Colonic mucosa (tissue), 4 donors: ENCODE results near the gene POLD2. TPM values are rescaled to one million over a fixed set of nuclear protein-coding genes. Genes with fewer than 3 reads are reported as not detected.
"Not testable (repeated sequence)": the region's sequence is repeated elsewhere in the genome, so short reads cannot be mapped to it uniquely, and the experiment has no call there.

Source experiments
- DNase-seq: peaks from one replicate; pipeline ENCODE4 v3.0.0-alpha.2; 2020
- H3K27ac ChIP-seq: fragments of 200-600 bp; one replicate; pipeline ENCODE4 v1.8.0; 2021
- H3K27me3 ChIP-seq: fragments of 200-600 bp; one replicate; pipeline ENCODE4 v1.8.0; 2021
- H3K36me3 ChIP-seq: fragments of 200-600 bp; one replicate; pipeline ENCODE4 v1.8.0; 2021
- H3K4me1 ChIP-seq: fragments of 200-600 bp; one replicate; pipeline ENCODE4 v1.8.0; 2021; ENCODE audit warnings: mild to moderate bottlenecking
- H3K4me3 ChIP-seq: fragments of 200-600 bp; one replicate; pipeline ENCODE4 v1.8.0; 2021
- H3K9ac ChIP-seq, 2 donors: one replicate each; pipeline ENCODE4 v1.7.0; 2013; ENCODE audit warnings: control low read depth in 2 of 2, low read depth in 2 of 2, low read length in 2 of 2
- H3K9me3 ChIP-seq: fragments of 200-600 bp; one replicate; pipeline ENCODE4 v1.8.0; 2021
- CTCF ChIP-seq: fragments of 200-600 bp; IDR thresholded peaks from one replicate; pipeline ENCODE4 v1.8.0; 2022; ENCODE audit warnings: antibody characterized with exemption, mild to moderate bottlenecking
- intact Hi-C: fragments of 100-400 bp; cut with DNase I; formaldehyde crosslinking; loops from one replicate; pipeline ENCODE4 v1.14.1; 2022
- total RNA-seq, 2 donors: library from RNA; stranded (reverse); fragmentation: NEBNext Ultra II Directional in 1 of 2; extraction: Animal tissue kit (Norgen Biotek cat#: 25700) in 1 of 2; gene quantifications; one replicate each; pipeline ENCODE4 v1.2.1, GENCODE V29; 2021
- donor health status: healthy.
- donor health status: DM: no; HTN: no; CAD: no.
- donor health status: DM: no; HTN: no; CAD: no.

The POLD2 gene
- total RNA-seq, result 100 to 1,000 TPM in 1 of 2 donors, 10 to 100 TPM in 1; 54.8 to 161 TPM

DNA sequence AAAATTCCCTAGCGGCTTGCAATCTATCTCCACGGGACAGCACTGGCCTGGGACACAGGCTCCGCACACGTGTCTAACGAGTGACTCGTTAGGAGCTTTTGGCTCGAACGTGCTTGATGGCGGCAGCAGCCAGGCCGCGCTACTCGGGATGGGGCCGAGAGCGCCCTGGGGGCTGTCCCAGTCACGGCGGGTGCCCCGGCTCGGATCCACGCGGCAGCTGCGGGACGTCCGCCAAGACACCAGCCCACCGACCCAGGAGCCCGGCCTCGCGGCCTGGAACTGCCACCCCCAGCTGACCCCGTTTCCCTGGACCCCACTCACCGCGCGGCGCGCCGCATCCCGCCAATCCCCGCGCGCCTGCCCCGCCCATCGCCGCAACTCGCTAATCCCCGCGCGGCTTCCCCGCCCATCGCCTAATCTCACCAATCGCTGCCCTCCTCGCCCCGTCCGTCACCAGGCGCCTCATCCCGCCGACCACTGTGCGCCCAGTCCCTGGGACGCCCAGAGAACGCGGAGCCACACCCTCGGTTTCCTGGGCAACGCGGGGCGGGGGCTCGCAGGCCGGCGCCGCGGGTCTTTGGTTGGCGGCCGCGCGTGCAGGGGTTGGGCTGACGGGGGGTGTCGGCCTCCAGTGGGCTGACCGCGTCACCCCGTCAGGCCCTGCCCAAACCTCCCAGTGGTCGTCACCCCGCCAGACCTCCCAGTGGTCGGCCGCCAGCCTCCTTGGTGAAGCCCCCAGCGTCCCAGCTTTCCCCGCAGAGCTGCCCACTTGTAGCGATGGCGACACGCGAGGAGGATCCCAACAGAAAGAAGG lies at the start of gene POLD2:
Gene POLD2 (minus strand): TSS at position 359 of the 814 bp plus-strand sequence. CDS start 1,495 bp downstream, outside the sequence.
- intact Hi-C loops, result loop anchor here (5.0 kb wide), 1 partner anchor 41 kb away; the partner anchor contains the start of gene POLM
- peak; percentile 99 for DNase-seq
- no peaks in the 10 kb centered on the region for H3K27me3 ChIP-seq
- peaks cover 7% of the 10 kb centered on the region for H3K4me1 ChIP-seq
- no peaks in the 10 kb centered on the region for H3K36me3 ChIP-seq
- no peak for TF ChIP-seq CTCF
- no peaks in the 10 kb centered on the region for H3K9me3 ChIP-seq
- peak within 1 kb of the TSS; percentile 61 for H3K27ac ChIP-seq
- H3K4me3 ChIP-seq, result peak within 1 kb of the TSS; percentile 62
- peak within 1 kb of the TSS; percentile 74 to 91 for H3K9ac ChIP-seq

- TF ChIP-seq CTCF, result no peak
- H3K36me3 ChIP-seq, result no peaks in the 10 kb centered on the region
Measured at GRCh38 chr7:44172803-44173424, 49.6 kb upstream of the POLD2 start.

DNA sequence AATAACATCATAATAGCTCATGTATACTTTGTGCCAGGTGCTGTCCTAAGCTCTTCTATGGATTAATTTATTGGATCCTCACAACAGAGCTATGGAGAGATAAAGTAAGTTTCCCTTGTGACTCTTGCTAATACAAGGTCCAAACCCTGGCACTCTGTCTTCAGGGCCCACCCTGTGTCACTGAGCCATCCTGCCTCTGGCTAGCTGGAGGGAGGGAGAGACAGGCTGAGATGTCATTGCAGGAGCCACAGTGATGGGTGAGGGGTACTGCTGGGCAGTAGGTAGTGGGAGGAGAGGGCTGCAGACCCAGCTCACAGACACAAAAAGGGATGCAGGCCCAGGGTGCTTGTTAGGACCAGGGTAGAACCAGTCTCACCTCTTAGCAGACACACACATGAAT lies 49.0 kb upstream of the POLD2 start:
- no peak for DNase-seq
- H3K36me3 ChIP-seq, result no peaks in the 10 kb centered on the region
- no peak for TF ChIP-seq CTCF

More at GRCh38 chr7:44172803-44173424, 49.6 kb upstream of the POLD2 start:
- intact Hi-C loops, result no loop called here
- Histone ChIP-seq H3K9me3 (no peaks in the 10 kb centered on the region), H3K27ac (no peak overlapping the region), H3K4me3 (no peak overlapping the region), H3K4me1 (no peaks in the 10 kb centered on the region), H3K9ac (no peak overlapping the region), H3K27me3 (no peaks in the 10 kb centered on the region)
- DNase-seq, result no peak

GRCh38 chr7:44171901-44172300 lies 48.6 kb upstream of the POLD2 start:
- H3K4me1 ChIP-seq, intact Hi-C loops, H3K27ac ChIP-seq, H3K4me3 ChIP-seq, DNase-seq, H3K27me3 ChIP-seq, H3K9ac ChIP-seq, H3K9me3 ChIP-seq, H3K36me3 ChIP-seq: not testable (repeated sequence)

More for the DNA sequence above, 49.0 kb upstream of the POLD2 start:
- intact Hi-C loops, result no loop called here
- Histone ChIP-seq H3K27me3 (no peaks in the 10 kb centered on the region), H3K4me3 (no peak overlapping the region), H3K4me1 (no peaks in the 10 kb centered on the region), H3K9ac (no peak overlapping the region), H3K9me3 (no peaks in the 10 kb centered on the region), H3K27ac (no peak overlapping the region)

GRCh38 chr7:44167920-44168319 lies 44.6 kb upstream of the POLD2 start:
- Histone ChIP-seq H3K27ac (no peak overlapping the region), H3K9ac (no peak overlapping the region), H3K4me1 (no peaks in the 10 kb centered on the region), H3K4me3 (no peak overlapping the region), H3K27me3 (no peaks in the 10 kb centered on the region), H3K36me3 (no peaks in the 10 kb centered on the region), H3K9me3 (no peaks in the 10 kb centered on the region)
- DNase-seq, result no peak
- TF ChIP-seq CTCF, result no peak
- intact Hi-C loops, result no loop called here

- H3K27ac ChIP-seq, result no peak overlapping the region
Measured at GRCh38 chr7:44163591-44163990, 40.2 kb upstream of the POLD2 start.

More at GRCh38 chr7:44163591-44163990, 40.2 kb upstream of the POLD2 start:
- Histone ChIP-seq H3K36me3 (no peaks in the 10 kb centered on the region), H3K27me3 (no peaks in the 10 kb centered on the region), H3K9ac (no peak overlapping the region), H3K4me1 (no peaks in the 10 kb centered on the region), H3K9me3 (no peaks in the 10 kb centered on the region), H3K4me3 (no peak overlapping the region)
- DNase-seq, result no peak
- intact Hi-C loops, result no loop called here
- no peak for TF ChIP-seq CTCF
